Duodenal mucosa (tissue), 2 donors: ENCODE measurements around the gene TERT.

Source experiments
- H3K27ac ChIP-seq: one replicate; pipeline ENCODE4 v1.7.0; 2013; ENCODE audit warnings: low read depth, low read length
- H3K27me3 ChIP-seq, 2 donors: one replicate each; pipeline ENCODE4 v1.7.0; 2013; ENCODE audit warnings: low read length in 2 of 2, control low read depth in 1 of 2; ENCODE audit not compliant: insufficient read depth in 2 of 2, control insufficient read depth in 1 of 2
- H3K36me3 ChIP-seq, 2 donors: one replicate each; pipeline ENCODE4 v1.7.0; 2013; ENCODE audit warnings: low read length in 2 of 2, control low read depth in 1 of 2; ENCODE audit not compliant: insufficient read depth in 2 of 2, control insufficient read depth in 1 of 2
- H3K4me1 ChIP-seq, 2 donors: one replicate each; pipeline ENCODE4 v1.7.0; 2013; ENCODE audit warnings: low read length in 2 of 2, control low read depth in 1 of 2; ENCODE audit not compliant: insufficient read depth in 2 of 2, control insufficient read depth in 1 of 2
- H3K4me3 ChIP-seq, 2 donors: one replicate each; pipeline ENCODE4 v1.7.0; 2013; ENCODE audit warnings: low read length in 2 of 2, low read depth in 1 of 2
- H3K9ac ChIP-seq, 2 donors: one replicate each; pipeline ENCODE4 v1.7.0; 2013; ENCODE audit warnings: low read length in 2 of 2, low read depth in 1 of 2
- H3K9me3 ChIP-seq, 2 donors: one replicate each; pipeline ENCODE4 v1.7.0; 2013; ENCODE audit warnings: low read length in 2 of 2, control low read depth in 1 of 2; ENCODE audit not compliant: control insufficient read depth in 1 of 2

Gene TERT

GRCh38 chr5:1249366-1250280 lies 45.2 kb downstream of the TERT start:
- Histone ChIP-seq H3K27me3 (peaks cover 6 to 11% of the 10 kb centered on the region in 2 donors), H3K9me3 (no peaks in the 10 kb centered on the region)

GRCh38 chr5:1247811-1248210 lies 47.1 kb downstream of the TERT start:
- Histone ChIP-seq H3K9ac (no peak overlapping the region), H3K4me1 (peaks cover 7 to 18% of the 10 kb centered on the region in 2 donors), H3K27ac (no peak overlapping the region), H3K36me3 (no peaks in the 10 kb centered on the region), H3K4me3 (no peak overlapping the region), H3K27me3 (peaks cover 6 to 11% of the 10 kb centered on the region in 2 donors), H3K9me3 (no peaks in the 10 kb centered on the region)

More at GRCh38 chr5:1249366-1250280, 45.2 kb downstream of the TERT start:
- H3K36me3 ChIP-seq, result no peaks in the 10 kb centered on the region
- no peak overlapping the region for H3K4me3 ChIP-seq
- peaks cover 7 to 18% of the 10 kb centered on the region in 2 donors for H3K4me1 ChIP-seq
- no peak overlapping the region for H3K9ac ChIP-seq
- H3K27ac ChIP-seq, result no peak overlapping the region

GRCh38 chr5:1246711-1247431 lies 48.0 kb downstream of the TERT start:
- Histone ChIP-seq H3K4me1 (peaks cover 7 to 16% of the 10 kb centered on the region in 2 donors), H3K9ac (no peak overlapping the region), H3K9me3 (no peaks in the 10 kb centered on the region), H3K27ac (no peak overlapping the region), H3K27me3 (peaks cover 6 to 11% of the 10 kb centered on the region in 2 donors), H3K36me3 (no peaks in the 10 kb centered on the region), H3K4me3 (no peak overlapping the region)

- Histone ChIP-seq H3K9me3 (no peaks in the 10 kb centered on the region), H3K27me3 (peaks cover 6 to 11% of the 10 kb centered on the region in 2 donors), H3K27ac (no peak overlapping the region), H3K9ac (no peak overlapping the region), H3K4me1 (peaks cover 7 to 10% of the 10 kb centered on the region in 2 donors), H3K36me3 (no peaks in the 10 kb centered on the region), H3K4me3 (no peak overlapping the region)
Measured at GRCh38 chr5:1245905-1246576, 48.8 kb downstream of the TERT start.

GRCh38 chr5:1244976-1245375 lies 49.9 kb downstream of the TERT start:
- H3K27ac ChIP-seq, result no peak overlapping the region
- H3K27me3 ChIP-seq, result peaks cover 6 to 11% of the 10 kb centered on the region in 2 donors
- H3K4me1 ChIP-seq, result peaks cover 4 to 6% of the 10 kb centered on the region in 2 donors
- H3K36me3 ChIP-seq, result no peaks in the 10 kb centered on the region
- H3K9me3 ChIP-seq, result no peaks in the 10 kb centered on the region
- no peak overlapping the region for H3K9ac ChIP-seq
- no peak overlapping the region for H3K4me3 ChIP-seq

- Histone ChIP-seq H3K9me3 (no peaks in the 10 kb centered on the region), H3K27me3 (peaks cover 6 to 11% of the 10 kb centered on the region in 2 donors), H3K4me1 (peaks cover 11 to 13% of the 10 kb centered on the region in 2 donors), H3K27ac (no peak overlapping the region), H3K36me3 (no peaks in the 10 kb centered on the region), H3K4me3 (no peak overlapping the region), H3K9ac (no peak overlapping the region)
Measured at GRCh38 chr5:1244255-1244654, 50.6 kb downstream of the TERT start.

- peaks cover 17 to 20% of the 10 kb centered on the region in 2 donors for H3K4me1 ChIP-seq
- H3K9me3 ChIP-seq, result no peaks in the 10 kb centered on the region
- H3K27me3 ChIP-seq, result peaks cover 6 to 11% of the 10 kb centered on the region in 2 donors
- H3K27ac ChIP-seq, result no peak overlapping the region
- no peak overlapping the region for H3K9ac ChIP-seq
- no peak overlapping the region for H3K4me3 ChIP-seq
- no peaks in the 10 kb centered on the region for H3K36me3 ChIP-seq
Measured at GRCh38 chr5:1243487-1244130, 51.3 kb downstream of the TERT start.

- Histone ChIP-seq H3K36me3 (no peaks in the 10 kb centered on the region), H3K4me3 (no peak overlapping the region), H3K27ac (no peak overlapping the region), H3K27me3 (peaks cover 6 to 11% of the 10 kb centered on the region in 2 donors), H3K9ac (no peak overlapping the region), H3K4me1 (peaks cover 19 to 21% of the 10 kb centered on the region in 2 donors), H3K9me3 (no peaks in the 10 kb centered on the region)
Measured at GRCh38 chr5:1242733-1243486, 52.0 kb downstream of the TERT start.

- Histone ChIP-seq H3K9ac (no peak overlapping the region), H3K36me3 (no peaks in the 10 kb centered on the region), H3K9me3 (no peaks in the 10 kb centered on the region), H3K4me3 (no peak overlapping the region), H3K27me3 (peaks cover 6 to 8% of the 10 kb centered on the region in 2 donors), H3K4me1 (peaks cover 19 to 21% of the 10 kb centered on the region in 2 donors), H3K27ac (no peak overlapping the region)
Measured at GRCh38 chr5:1241509-1242080, 53.3 kb downstream of the TERT start.
